HG03565 (cell line): ENCODE data around the gene GALNT5.
A peak's percentile ranks its signal among the peaks of the same experiment; 100 is the strongest.

Experiments
- ATAC-seq: cut with Tn5 transposase; IDR thresholded peaks from one replicate; pipeline ENCODE4 v1.9.1; 2021; ENCODE audit warnings: mild to moderate bottlenecking, moderate library complexity; ENCODE audit not compliant: unreplicated experiment

Gene GALNT5

GRCh38 chr2:157362627-157363026 is 105.1 kb downstream of the GALNT5 start:
- no peak for ATAC-seq

GRCh38 chr2:157363612-157364101 is 106.2 kb downstream of the GALNT5 start:
- ATAC-seq = peak; percentile 40
